Suppressor macrophage treated with lipopolysaccharide for 1 hour (primary cell): ENCODE measurements around the gene GUCD1.
"Not testable (repeated sequence)": the region's sequence is repeated elsewhere in the genome, so short reads cannot be mapped to it uniquely, and the experiment has no call there.

Source experiments
- DNase-seq, 3 donors: peaks; one replicate each; pipeline ENCODE4 v3.0.0-alpha.2; 2020 to 2022

The GUCD1 gene

DNA sequence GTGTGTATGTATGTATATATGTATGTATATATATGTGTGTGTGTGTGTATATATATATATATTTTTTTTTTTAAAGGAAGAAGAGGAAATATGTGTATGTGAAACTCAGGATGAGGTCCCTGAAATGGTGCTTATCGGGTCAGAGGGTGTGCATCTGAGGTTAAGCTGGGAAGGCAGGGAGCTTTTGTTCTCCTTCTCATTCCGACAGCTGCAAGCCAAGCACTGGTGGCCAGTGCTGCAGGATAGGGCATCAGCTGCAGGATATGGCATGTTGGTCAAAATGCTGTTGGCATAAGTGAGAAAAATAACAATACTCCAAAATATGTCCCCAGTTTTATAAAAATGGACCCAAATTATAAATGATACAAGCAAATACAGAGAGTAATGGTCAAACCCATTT is 8.3 kb upstream of the GUCD1 start:
- no peak for DNase-seq

DNA sequence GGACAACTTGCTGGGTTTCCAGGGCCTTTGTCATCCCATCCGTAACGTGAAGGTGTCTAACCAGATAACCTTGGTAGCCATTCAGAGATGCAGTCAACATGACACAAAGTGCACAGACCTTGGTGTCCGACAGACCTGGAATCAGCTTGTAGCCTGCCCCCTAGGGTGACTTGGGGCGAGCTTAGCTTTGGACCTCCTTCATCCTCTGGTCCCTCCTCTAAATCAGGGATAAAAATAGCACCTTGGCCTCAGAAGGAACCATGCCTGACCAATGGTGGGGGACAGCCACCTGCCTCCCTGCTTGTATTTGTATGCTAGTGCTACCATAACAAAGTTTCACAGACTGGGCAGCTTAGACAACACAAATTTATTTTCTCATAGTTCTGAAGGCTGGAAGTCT is 4.5 kb upstream of the GUCD1 start:
- no peak for DNase-seq

DNA sequence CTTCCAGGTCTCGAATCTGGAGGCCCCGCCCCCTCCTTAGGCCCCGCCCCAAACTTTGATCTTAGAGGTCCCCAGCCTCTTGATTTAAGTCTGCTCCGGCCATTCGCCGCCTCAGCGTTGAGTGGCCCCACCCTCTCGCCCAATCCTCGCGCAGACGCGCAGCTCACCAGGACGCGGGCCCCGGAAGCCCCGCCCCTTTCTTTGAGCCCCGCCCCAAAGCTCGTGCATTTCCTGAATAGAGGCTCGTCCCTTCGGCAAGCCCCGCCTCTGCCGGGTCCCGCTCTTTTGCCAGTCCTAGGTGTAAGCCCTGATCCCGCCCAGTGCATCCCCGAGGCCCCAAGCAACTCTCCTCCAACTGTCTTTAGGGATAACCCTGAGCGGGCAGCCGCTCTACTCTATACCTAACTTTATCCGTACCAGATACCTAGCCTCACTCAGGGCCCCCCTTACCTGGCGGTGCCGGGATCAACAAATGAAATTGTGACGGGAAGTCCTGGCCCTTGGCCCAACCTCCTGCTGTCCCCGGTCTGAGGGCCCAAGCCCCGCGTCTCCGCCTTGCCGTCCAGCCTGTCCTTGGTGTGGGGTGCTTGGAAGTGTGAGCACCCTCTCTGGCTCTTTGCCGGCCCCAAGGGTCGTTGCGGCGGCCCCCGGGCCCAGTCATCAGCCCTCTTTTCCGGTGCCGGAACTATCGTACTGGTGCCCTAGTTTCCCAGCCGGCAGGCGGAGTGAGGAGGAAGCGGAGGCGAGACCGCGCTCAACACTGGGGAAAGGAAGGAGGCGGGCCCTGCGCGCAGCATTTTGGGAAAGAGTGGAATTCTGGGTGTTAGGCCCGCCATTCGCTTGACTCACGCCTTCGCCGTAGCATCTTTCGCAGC is 464 bp upstream of the GUCD1 start, which contains the start of gene SNRPD3:
TSS of gene SNRPD3 (plus strand) at position 835 of the 875 bp plus-strand sequence. CDS start 1,676 bp downstream, outside the sequence.
- peak; percentile 99 to 100 (median 99) for DNase-seq

DNA sequence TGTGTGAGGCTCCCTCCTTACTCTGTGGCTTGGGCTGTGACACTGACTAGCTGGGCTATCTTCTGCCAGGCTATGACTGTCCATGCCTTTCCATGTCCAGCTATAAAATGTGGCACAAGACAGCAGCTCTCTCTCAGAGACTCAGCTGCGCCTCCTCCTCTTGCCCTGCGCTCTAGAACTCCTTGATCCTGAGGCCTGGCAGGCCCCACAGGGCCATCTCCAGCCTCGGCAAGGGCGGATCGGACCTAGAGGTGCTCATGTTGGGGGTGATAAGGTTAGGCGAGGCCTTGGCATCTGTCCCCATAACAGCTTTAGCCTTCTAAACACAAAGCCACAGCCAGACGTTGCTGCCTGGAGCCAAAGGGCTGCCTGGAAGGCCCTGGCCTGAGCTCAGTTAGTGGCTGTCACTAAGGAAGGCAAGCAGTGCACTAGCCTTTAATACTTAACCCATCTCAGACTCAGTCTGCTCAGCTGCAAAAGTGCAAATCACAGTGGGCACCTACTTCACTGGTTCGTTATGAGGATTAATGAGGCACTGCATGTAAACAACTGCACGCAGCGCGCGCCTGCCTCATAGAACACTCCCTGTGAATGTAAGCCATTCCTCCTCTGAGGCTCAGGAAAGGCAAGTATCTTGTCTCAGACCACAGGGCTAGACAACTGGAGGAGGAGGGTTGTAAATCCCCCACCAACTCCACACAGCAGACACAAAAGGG is 1.2 kb downstream of the GUCD1 start:
- peak in 1 of 3 donors; percentile 58 for DNase-seq

DNA sequence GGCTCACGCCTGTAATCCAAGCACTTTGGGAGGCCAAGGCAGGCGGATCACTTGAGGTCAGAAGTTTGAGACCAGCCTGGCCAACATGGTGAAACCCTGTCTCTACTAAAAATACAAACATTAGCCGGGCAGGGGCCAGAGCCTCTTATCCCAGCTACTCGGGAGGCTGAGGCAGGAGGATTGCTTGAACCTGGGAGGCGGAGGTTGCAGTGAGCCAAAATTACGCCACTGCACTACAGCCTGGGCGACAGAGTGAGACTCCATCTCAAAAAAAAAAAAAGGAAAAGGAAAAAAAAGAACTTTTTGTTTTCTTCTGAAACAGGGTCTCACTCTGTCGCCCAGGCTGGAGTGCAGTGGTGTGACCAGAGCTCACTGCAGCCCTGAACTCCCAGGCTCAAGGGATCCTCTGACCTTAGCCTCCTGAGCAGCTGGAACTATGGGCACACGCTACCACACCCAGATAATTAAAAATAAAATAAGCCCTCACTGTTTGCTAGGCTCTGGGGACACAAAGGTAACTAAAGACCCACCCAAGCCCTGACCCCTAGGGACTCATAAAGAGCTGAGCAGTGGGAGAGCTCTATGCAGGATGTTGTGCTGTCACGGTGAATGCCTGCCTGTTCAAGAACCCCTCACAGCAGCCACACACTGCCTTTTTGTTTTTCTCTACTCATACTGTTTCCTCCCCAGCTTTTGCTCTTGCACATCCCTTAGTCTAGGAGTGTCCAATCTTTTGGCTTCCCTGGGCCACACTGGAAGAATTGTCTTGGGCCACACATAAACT is 2.2 kb downstream of the GUCD1 start:
- not testable (repeated sequence) for DNase-seq

DNA sequence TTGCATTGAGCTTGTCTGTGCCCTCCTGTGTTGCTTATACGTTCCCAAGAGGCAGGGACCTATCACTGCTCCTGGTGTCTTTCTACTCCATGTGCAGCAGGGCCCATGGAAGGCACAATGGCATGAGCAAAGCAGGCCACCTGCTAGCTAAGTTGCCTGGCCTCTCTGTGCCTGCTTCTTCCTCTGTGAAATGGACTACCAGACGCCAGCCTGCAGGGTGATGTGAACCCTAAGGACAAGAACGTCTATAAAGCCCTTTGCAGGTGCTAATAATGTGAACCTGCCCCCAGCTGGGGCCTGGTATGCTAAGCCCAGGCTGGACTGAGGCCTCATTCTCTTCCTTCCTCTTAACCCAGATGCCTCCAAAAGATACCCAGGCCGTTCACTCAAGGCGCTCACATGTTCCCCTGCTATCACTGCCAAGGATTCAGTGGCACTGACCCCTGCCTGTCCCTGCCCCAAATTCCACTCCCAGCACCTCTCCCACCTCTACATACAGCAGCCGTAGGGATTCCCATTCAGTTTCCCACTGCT is 4.0 kb downstream of the GUCD1 start:
- DNase-seq, result no peak

DNA sequence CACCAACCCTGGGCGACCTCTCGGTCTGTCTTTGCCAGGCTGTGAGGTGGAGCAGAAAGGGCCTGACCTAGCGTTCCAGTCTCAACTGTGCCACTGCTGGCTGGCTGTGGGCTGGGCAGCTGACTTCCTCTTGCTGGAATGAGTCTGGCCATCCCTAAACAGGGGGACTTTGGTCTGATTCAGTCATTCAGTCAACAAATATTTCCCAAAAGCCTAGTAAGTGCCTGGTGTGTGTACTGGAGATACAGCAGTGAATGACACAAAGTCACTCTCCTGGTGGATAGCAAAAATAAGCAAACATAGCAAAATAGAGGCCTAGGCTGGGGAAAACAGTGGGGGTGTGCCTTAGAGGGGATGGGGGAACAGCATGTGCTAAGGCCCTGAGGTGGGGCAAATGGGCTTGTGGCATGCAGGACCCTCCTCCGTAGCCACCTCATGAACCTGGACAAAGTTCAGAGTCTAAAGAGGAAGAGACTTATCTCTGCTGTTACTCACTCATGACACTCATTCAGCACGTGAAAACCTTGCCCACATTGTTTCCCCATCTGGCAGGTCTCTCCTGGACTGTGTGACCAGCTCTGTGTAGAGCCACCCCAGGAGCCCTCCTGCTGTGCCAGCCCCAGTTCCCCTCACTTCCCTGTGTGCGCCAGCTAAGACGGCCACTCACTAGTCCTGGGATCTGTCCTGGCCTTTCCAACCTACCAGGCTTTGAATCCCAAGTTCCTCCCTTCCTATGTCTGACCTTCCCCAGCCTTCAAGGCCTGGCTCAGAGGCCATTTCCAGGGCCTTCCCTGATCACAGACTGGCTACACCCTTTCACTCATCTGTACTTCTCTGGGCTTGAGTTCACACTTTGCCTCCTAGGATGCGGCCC is 4.7 kb downstream of the GUCD1 start:
- DNase-seq, result peak; percentile 83 to 84 (median 84)

DNA sequence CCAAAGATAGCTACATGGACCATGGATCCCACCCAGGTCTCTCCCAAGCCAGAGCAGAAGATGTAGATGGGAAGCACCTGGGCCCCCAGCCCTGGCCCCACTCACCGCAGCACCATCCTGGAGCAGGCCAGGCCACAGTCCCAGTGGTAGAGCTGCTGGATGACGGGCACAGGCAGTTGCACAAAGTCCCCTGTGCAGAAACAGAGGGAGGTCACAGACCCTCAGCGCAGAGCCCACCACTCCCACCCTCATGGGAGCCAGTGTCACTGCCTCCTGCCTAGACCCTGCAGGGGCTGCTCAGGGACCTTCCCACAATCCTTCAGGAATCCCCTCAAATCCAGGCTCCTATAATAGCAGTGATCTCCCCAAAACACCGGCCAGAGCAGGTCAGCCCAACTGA is 6.1 kb downstream of the GUCD1 start:
- no peak for DNase-seq

DNA sequence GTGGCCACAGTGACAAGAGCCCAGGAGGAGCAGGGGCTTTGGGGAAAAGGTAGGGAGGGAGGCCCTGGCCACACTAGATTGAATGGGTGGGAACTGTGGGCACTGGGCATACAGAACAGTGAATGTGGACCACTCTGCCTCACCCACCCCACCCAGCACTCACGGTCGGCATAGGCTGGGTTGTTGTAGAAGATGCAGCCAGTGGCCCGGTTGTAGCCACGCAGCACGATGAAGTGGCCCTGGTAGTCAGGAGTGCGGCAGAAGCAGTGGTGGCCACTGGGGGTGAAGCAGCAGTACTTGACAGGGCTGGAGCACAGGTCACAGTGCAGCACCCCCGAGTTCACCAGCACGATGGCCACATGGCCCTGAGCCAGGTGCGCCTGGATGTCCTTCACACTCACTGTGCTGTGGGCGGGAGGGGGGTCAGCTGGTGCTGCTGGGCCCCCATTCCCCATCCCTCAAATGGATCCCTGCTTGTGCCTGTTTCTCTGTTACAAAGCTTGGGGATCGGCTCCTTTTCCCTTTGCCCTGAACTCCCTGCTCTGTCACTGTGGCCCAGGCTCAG is 11.2 kb downstream of the GUCD1 start:
- DNase-seq, result no peak

DNA sequence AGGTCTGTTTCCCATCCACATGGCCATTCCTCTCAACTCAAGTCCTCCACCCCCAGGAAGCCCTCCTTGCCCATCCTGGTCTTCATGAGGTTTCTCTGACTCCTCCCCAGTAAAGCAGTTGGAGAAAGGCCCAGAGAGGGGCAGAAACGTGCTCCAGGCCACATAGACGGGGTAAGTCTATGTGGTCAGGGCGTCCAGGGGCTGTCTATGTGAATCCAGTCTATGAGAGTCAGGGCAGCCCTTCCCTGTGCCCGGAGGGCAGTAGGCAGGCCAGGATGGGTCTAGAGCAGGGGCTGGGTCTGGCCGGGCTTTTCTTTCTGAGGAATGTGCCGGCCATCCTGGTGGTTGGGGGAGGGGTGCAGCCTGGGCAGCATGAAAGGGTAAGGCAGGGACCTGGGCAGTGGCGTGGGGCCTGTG is 11.7 kb downstream of the GUCD1 start:
- DNase-seq, result no peak

DNA sequence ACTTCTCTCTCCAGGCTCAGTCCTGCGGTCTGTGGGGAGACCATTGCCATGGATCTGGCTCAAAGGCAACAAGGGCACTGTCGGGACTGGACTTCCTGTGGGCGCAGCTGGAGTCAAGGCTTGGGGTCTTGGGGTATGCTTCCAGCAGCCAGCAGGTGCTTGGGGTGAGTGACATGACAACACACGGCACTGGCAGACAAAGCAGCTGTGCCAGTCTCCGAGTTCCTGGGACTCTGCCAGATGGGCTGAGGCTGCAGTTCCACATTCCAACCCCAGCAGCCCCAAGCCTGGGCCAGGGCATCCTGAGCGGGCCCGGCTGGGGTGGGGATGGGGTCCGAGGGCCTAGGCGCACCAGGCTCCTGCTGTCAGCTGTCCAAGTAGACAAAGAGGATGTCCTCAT is 12.3 kb downstream of the GUCD1 start:
- DNase-seq, result no peak

DNA sequence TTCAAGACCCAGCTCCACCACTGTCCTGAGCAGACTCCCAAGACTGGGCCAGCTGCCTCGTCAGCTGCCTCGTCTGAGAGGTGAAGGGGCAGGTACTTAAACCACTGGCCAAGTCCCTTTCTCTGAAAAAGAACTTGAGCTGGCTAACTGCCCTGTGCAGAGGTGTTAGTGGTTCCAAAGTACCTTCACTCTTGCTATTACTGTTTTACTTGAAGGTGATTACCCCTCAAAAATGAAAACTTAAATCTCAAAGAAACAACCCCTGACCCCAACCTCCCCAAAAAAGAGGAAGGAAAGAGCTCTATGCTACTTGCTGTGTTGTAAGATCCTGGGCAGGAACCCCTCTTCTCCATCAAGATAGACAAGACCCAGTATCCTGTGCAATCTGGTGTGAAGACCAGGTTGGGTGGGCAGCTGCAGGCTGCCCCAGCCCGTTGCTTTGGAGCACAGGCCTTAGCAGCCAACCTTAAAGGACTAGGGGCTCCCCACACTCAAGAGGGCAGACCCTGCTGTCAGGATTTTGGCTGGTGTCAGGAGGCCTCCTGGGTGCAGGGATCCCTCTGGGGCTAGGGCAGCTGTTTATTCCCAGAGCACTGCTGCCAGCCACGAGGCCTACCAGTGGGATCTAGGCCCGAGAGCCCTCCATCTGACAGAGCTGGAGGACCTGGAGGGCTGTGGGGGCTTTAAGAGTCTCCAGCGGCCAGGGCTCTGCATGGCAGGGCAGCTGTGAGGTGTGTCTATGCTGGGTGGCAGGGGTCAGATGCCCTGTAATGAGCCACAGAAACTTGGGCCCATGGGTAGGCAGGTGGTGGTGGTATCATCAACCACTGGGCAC is 13.0 kb downstream of the GUCD1 start:
- DNase-seq, result no peak

DNA sequence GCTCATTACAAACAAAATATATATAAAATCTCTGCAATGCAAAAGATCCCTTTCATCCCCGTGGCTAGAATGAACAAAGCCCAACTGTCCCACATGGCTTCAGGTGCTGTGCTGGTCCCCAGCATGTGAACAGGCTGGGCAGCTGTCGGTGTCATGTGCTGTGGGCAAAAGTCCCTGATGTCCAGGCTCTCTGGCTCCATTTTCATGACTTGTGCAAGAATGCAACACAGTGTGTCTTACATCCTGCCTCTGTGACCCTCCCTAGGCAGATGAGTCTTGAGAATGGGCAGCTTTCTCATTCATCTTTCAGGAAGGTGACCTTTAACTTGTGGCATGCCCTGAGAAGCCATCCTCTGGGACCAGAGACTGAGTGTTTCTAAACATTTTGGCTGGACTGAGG is 14.5 kb downstream of the GUCD1 start:
- DNase-seq, result no peak

DNA sequence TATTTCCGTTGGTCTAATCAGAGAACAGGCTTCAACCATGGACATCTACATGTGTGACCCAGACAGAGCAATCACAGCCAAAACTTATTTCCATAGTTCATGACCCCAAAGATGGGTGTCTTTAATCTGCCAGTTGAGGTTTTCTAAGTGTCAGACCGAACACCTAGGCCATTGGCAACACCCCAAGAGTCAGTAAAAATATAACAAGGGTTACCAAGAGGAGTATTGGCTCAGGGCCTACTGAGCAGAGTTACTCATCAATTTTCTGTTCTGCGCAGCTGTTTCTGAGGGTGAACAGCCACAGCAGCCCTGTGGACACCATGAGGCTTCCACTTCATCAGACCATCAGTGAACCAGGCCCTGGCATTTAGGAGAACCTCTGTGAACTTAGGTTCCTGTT is 18.8 kb downstream of the GUCD1 start:
- DNase-seq, result no peak

DNA sequence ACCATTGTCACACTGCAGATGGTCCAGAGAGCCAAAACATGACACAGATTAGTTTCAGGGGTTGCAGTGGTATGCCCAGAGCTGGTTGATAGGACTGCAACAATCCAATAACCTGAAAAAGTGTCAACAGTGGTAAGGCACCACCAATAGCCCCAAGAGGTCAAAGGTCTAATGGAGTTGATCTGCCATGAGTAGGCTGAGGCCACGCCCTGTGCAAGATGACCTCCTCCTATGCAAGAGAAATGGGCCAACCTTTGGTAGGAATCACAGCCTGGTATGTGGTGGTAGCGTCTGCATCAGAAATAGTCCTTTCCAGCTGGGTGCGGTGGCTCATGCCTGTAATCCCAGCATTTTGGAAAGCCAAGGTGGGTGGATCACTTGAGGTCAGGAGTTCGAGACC is 19.6 kb downstream of the GUCD1 start:
- DNase-seq, result no peak

DNA sequence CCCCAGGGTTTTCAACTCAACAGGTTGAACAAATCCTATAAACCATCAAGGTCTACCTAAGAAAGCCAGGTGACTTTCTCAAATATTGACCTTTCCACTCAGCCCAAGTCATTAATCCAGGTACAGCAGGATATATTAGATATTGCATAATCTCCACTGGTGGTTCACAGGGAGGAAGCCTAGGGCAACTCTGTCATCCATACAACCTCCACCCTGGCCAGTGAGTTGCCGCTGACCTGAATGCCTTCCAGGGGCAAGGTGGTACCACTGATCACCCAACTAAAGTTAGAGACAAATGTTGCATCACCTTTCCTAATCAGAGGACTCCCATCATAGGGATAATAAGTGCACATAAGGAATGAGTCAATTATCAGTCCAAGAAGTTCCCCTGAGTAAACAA is 22.9 kb downstream of the GUCD1 start:
- DNase-seq, result no peak

DNA sequence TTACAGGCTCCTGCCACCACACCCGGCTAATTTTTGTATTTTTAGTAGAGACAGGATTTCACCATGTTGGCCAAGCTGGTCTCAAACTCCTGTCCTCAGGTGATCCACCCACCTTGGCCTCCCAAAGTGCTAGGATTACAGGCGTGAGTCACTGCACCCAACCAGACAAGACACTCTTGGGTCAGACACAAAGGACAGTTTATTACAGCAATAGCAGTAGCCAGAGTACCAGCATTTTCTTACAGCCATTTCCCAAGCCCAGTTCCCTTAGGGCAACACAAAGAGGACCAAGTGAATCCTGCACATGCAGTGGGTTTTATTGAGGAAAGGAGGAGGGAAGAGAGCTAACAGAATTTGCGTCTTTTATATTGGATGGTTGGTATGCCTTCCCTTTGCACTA is 24.0 kb downstream of the GUCD1 start:
- not testable (repeated sequence) for DNase-seq

DNA sequence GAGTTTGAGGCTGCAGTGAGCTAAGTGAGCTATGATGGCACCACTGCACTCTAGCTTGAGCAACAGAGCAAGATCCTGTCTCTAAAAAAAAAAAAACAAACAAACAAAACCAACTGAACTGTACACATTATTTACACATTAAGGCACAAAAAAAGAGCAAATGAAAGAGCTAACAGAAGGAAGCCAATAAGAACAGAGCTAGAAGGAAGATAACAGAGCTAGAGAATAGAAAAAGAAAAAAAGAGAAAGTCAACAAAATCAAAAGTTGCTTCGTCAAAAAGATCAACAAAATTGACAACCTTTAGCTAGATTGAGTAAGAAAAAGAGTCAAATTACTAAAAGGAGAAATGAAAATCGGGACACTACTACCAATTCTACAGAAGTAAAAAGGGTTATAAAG is 25.0 kb downstream of the GUCD1 start:
- no peak for DNase-seq

DNA sequence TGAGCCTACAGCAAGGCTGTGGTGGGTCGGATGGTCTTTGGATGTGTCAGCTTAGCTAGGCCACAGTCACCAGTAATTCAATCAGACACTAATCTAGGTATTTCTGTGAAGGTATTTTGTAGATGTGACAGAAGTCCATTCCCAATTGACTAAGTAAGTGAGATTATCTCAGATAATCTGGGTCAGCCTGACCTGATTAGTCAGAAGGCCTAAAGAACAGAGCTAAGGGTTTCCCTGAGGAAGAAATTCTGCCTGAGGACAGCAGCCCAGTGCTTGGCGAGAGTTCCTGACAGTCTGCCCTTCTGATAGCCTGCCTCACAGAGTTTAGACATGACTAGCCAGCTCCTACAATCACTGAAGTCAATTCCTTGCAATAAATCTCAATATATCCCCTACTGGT is 28.7 kb downstream of the GUCD1 start:
- DNase-seq, result no peak

DNA sequence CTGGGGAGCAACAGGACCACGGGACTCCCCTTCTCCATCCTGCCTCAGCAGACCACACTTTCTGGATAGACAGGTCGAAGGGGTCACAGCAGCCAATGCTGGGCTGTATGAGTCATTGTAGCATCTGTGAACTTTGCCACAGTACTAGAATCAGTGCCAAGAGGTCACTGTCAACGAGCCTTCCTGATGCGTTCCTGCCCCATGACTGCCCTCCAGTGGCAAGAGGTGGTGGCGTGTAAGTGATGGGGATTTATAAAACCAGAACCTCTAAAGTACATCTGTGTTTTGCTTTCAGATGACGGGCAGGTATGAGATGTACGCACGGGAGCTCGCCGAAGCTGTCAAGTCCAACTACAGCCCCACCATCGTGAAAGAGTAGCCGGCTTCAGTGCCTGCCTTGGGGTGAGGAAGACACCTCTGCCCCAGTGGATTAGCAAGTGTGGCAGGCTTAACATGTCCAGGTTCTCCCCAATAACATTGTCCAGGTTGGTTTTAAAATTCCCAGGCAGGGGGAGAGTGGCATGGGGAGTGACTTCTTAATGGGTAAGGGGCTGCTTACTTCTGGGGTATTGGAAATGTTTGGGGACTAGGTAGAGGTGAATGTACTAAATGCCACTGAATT is 29.4 kb downstream of the GUCD1 start:
- DNase-seq, result peak; percentile 89 to 93 (median 92)
